ENCODE data around the gene PDZD2. TPM values are rescaled to one million over a fixed set of nuclear protein-coding genes. Genes with fewer than 3 reads are reported as not detected.

The PDZD2 gene
- total and polyA plus RNA-seq, 2 donors (not counting 3 experiments of a cell fraction or from before 2014, with no cell fraction given): 0.66 to 6.9 TPM

- no peak overlapping the region for H3K4me2 ChIP-seq (ENCODE audit: insufficient read depth, low read length)
- H3K36me3 ChIP-seq (ENCODE audit: control insufficient read depth in 2 of 2, extremely low read depth in 1 of 2, insufficient read depth in 2 of 2, low read length in 2 of 2): no peaks in the 10 kb centered on the region
- no peaks in the 10 kb centered on the region for H4K20me1 ChIP-seq (replicated peaks; ENCODE audit: control insufficient read depth, extremely low read depth, insufficient read depth, low read length)
- intact Hi-C loops (cut with micrococcal nuclease) (no loop called here), dilution Hi-C loops (cut with MboI; ENCODE audit: extremely low pct_ligation_motif_present, low sequenced_read_pairs) (no loop called here)
- H3K4me1 ChIP-seq (ENCODE audit: control insufficient read depth, extremely low read depth, insufficient read depth, low read length): no peaks in the 10 kb centered on the region
- DNase-seq (ENCODE audit: low read depth, low spot score): no peak
- no peaks in the 10 kb centered on the region for H3K79me2 ChIP-seq (ENCODE audit: control insufficient read depth, insufficient read depth, low read length)
- FAIRE-seq: no peak
- no peak overlapping the region for H3K9ac ChIP-seq (replicated peaks; ENCODE audit: extremely low read depth, insufficient read depth, low read length)
- H3K27ac ChIP-seq (ENCODE audit: insufficient read depth, low read depth, low read length): no peak overlapping the region
- ChIA-PET POLR2A (no interaction called here), CTCF (no interaction called here)
- no peaks in the 10 kb centered on the region for H3K9me3 ChIP-seq (replicated peaks; ENCODE audit: control insufficient read depth, insufficient read depth, low read length)
- H2AFZ ChIP-seq (ENCODE audit: low read depth, low read length): no peak overlapping the region
- TF ChIP-seq CTCF (IDR thresholded peaks at IDR 0.05; ENCODE audit: extremely low read depth in 1 of 2, insufficient read depth in 1 of 2, low read depth in 1 of 2, low read length in 2 of 2): no peak
- TF ChIP-seq MYC (IDR thresholded peaks at IDR 0.05; ENCODE audit: low read depth, low read length): no peak
- TF ChIP-seq GATA2 (IDR thresholded peaks at IDR 0.05; ENCODE audit: insufficient read depth, insufficient read length, low read depth, low read length): no peak
- no peak for TF ChIP-seq MAX (IDR thresholded peaks at IDR 0.05; ENCODE audit: insufficient read depth, insufficient read length)
- no peak for TF ChIP-seq FOS (IDR thresholded peaks at IDR 0.05; ENCODE audit: borderline replicate concordance, insufficient read depth, low read length)
- TF ChIP-seq JUN (IDR thresholded peaks at IDR 0.05; ENCODE audit: borderline replicate concordance, insufficient read depth, insufficient read length, low read depth): no peak
- no peak for TF ChIP-seq EZH2 (IDR thresholded peaks at IDR 0.05; ENCODE audit: borderline replicate concordance, low read depth, low read length, severe bottlenecking)
- TF ChIP-seq POLR2AphosphoS5 (IDR thresholded peaks at IDR 0.05; ENCODE audit: insufficient read depth, low read depth, low read length): no peak
- TF ChIP-seq POLR2A (IDR thresholded peaks at IDR 0.05; ENCODE audit: low read depth, low read length): no peak
- no peak overlapping the region for H3K4me3 ChIP-seq (replicated peaks in 1 of 3; ENCODE audit: insufficient read depth in 1 of 3, low read depth in 1 of 3, low read length in 3 of 3)
- no TSS peak for BruUV-seq (replicated peaks)
- no peaks in the 10 kb centered on the region for H3K9me1 ChIP-seq (replicated peaks; ENCODE audit: control insufficient read depth, extremely low read depth, insufficient read depth, low read length)
- no peaks in the 10 kb centered on the region for H3K27me3 ChIP-seq (ENCODE audit: control insufficient read depth in 2 of 2, insufficient read depth in 2 of 2, low read length in 2 of 2)
These were observed 118.9 kb downstream of the PDZD2 start for GRCh38 chr5:31757806-31758205.

Measured in endothelial cell of umbilical vein (primary cell).